Trophoblast cell (in vitro differentiated cells and primary cell): ENCODE results near the gene KCNE4.
A peak's percentile ranks its signal among the peaks of the same experiment; 100 is the strongest.

Experiments
- DNase-seq, 2 donors: peaks; one replicate each; pipeline ENCODE4 v3.0.0-alpha.2; 2016
- H2AFZ ChIP-seq: 2 replicates; pipeline ENCODE4 v1.6.1; 2013; ENCODE audit warnings: low read length, moderate library complexity, mild to moderate bottlenecking; ENCODE audit not compliant: insufficient read depth, poor library complexity
- H2AK5ac ChIP-seq: 2 replicates; pipeline ENCODE4 v1.6.1; 2013; ENCODE audit warnings: mild to moderate bottlenecking, low read length
- H2BK120ac ChIP-seq: 2 replicates; pipeline ENCODE4 v1.6.1; 2013; ENCODE audit warnings: low read length, mild to moderate bottlenecking, moderate library complexity; ENCODE audit not compliant: insufficient read depth, poor library complexity
- H2BK12ac ChIP-seq: 2 replicates; pipeline ENCODE4 v1.6.1; 2013; ENCODE audit warnings: mild to moderate bottlenecking, low read length, moderate library complexity
- H2BK5ac ChIP-seq: 2 replicates; pipeline ENCODE4 v1.6.1; 2013; ENCODE audit warnings: low read length, low read depth, moderate library complexity, mild to moderate bottlenecking; ENCODE audit not compliant: poor library complexity
- H3K14ac ChIP-seq: 2 replicates; pipeline ENCODE4 v1.6.1; 2013; ENCODE audit warnings: mild to moderate bottlenecking, low read length
- H3K18ac ChIP-seq: 2 replicates; pipeline ENCODE4 v1.6.1; 2013; ENCODE audit warnings: mild to moderate bottlenecking, low read length
- H3K23ac ChIP-seq: 2 replicates; pipeline ENCODE4 v1.6.1; 2013; ENCODE audit warnings: low read length
- H3K27ac ChIP-seq: 2 replicates; pipeline ENCODE4 v1.5.1; 2013; ENCODE audit warnings: low read depth, mild to moderate bottlenecking, inconsistent platforms, low read length, moderate library complexity
- H3K27me3 ChIP-seq: 2 replicates; pipeline ENCODE4 v1.6.1; 2013; ENCODE audit warnings: inconsistent platforms, mild to moderate bottlenecking, low read length, moderate library complexity; ENCODE audit not compliant: insufficient read depth
- H3K36me3 ChIP-seq, 2 experiments: 1 replicate in 1 of 2; 2 replicates in 1 of 2; pipeline ENCODE4 v1.6.1; 2013; ENCODE audit warnings: low read length in 2 of 2, mild to moderate bottlenecking in 2 of 2, moderate library complexity in 1 of 2; ENCODE audit not compliant: insufficient read depth in 2 of 2, control insufficient read depth in 1 of 2
- H3K4ac ChIP-seq: 2 replicates; pipeline ENCODE4 v1.6.1; 2013; ENCODE audit warnings: low read depth, mild to moderate bottlenecking, low read length, moderate library complexity
- H3K4me1 ChIP-seq, 2 experiments: 1 replicate in 1 of 2; 2 replicates in 1 of 2; pipeline ENCODE4 v1.6.1; 2013; ENCODE audit warnings: low read length in 2 of 2, mild to moderate bottlenecking in 2 of 2, moderate library complexity in 1 of 2; ENCODE audit not compliant: insufficient read depth in 2 of 2, control insufficient read depth in 1 of 2
- H3K4me2 ChIP-seq: 2 replicates; pipeline ENCODE4 v1.6.1; 2013; ENCODE audit warnings: inconsistent platforms, mild to moderate bottlenecking, low read length, moderate library complexity
- H3K4me3 ChIP-seq: 2 replicates; pipeline ENCODE4 v1.5.1; 2013; ENCODE audit warnings: mild to moderate bottlenecking, low read depth, low read length, inconsistent platforms
- H3K79me1 ChIP-seq: one replicate; pipeline ENCODE4 v1.6.1; 2013; ENCODE audit warnings: low read length
- H3K79me2 ChIP-seq: 2 replicates; pipeline ENCODE4 v1.6.1; 2013; ENCODE audit warnings: low read length, mild to moderate bottlenecking; ENCODE audit not compliant: control insufficient read depth, insufficient read depth, poor library complexity
- H3K9ac ChIP-seq: 2 replicates; pipeline ENCODE4 v1.6.1; 2013; ENCODE audit warnings: mild to moderate bottlenecking, low read length
- H3K9me3 ChIP-seq: 2 replicates; pipeline ENCODE4 v1.6.1; 2013; ENCODE audit warnings: low read depth, mild to moderate bottlenecking, control low read depth, inconsistent platforms, low read length; ENCODE audit not compliant: insufficient read depth
- H4K12ac ChIP-seq: 2 replicates; pipeline ENCODE4 v1.6.1; 2013; ENCODE audit warnings: low read depth, mild to moderate bottlenecking, low read length, moderate library complexity
- H4K8ac ChIP-seq: 2 replicates; pipeline ENCODE4 v1.6.1; 2013; ENCODE audit warnings: low read depth, mild to moderate bottlenecking, low read length, moderate library complexity
- H4K91ac ChIP-seq: one replicate; pipeline ENCODE4 v1.6.1; 2013; ENCODE audit warnings: low read depth, mild to moderate bottlenecking, low read length, moderate library complexity
- WGBS: extraction: QIAGEN DNeasy Blood & Tissue Kit; methylation state at CpG from one replicate; pipeline ENCODE4 v1.1.7; 2013; ENCODE audit warnings: missing lambda C conversion rate; ENCODE audit not compliant: insufficient read length, insufficient coverage; ENCODE audit errors: extremely low coverage; 5-methylcytosine and 5-hydroxymethylcytosine counted together

Gene KCNE4

GRCh38 chr2:223048519-223048918 is 3.5 kb upstream of the KCNE4 start:
- Histone ChIP-seq H3K36me3 (no peaks in the 10 kb centered on the region), H3K4me2 (no peak overlapping the region), H4K12ac (no peak overlapping the region), H3K4me3 (no peak overlapping the region), H3K79me2 (peaks cover 2% of the 10 kb centered on the region), H2BK5ac (no peak overlapping the region), H2AK5ac (no peak overlapping the region), H4K91ac (no peak overlapping the region), H3K18ac (no peak overlapping the region), H2BK12ac (no peak overlapping the region), H3K23ac (no peak overlapping the region), H3K9ac (no peak overlapping the region), H2BK120ac (no peak overlapping the region), H3K79me1 (peaks cover 24% of the 10 kb centered on the region), H3K4ac (no peak overlapping the region), H3K9me3 (no peaks in the 10 kb centered on the region), H3K14ac (no peak overlapping the region), H4K8ac (no peak overlapping the region), H3K27ac (peak overlapping the region; percentile 12), H3K27me3 (no peaks in the 10 kb centered on the region), H2AFZ (no peak overlapping the region), H3K4me1 (peaks cover 8 to 16% of the 10 kb centered on the region in 2 experiments)
- no peak for DNase-seq
- no CpG with 5 or more reads among the region's 1 CpG for WGBS

GRCh38 chr2:223049356-223049755 is 2.6 kb upstream of the KCNE4 start:
- WGBS: no CpG with 5 or more reads among the region's 4 CpGs
- no peak overlapping the region for H4K12ac ChIP-seq
- H4K8ac ChIP-seq: no peak overlapping the region
- H3K18ac ChIP-seq: no peak overlapping the region
- H3K23ac ChIP-seq: no peak overlapping the region
- H4K91ac ChIP-seq: no peak overlapping the region
- peak; percentile 19 to 56 for DNase-seq
- H2AFZ ChIP-seq: no peak overlapping the region
- H3K4ac ChIP-seq: no peak overlapping the region
- H2BK12ac ChIP-seq: peak overlapping the region; percentile 53
- H3K9me3 ChIP-seq: no peaks in the 10 kb centered on the region
- peaks cover 2% of the 10 kb centered on the region for H3K79me2 ChIP-seq
- H3K9ac ChIP-seq: no peak overlapping the region
- no peaks in the 10 kb centered on the region for H3K36me3 ChIP-seq
- H3K27me3 ChIP-seq: no peaks in the 10 kb centered on the region
- H3K27ac ChIP-seq: no peak overlapping the region
- H2BK5ac ChIP-seq: no peak overlapping the region
- H3K4me3 ChIP-seq: no peak overlapping the region
- H2AK5ac ChIP-seq: no peak overlapping the region
- peaks cover 12 to 20% of the 10 kb centered on the region in 2 experiments for H3K4me1 ChIP-seq
- H3K79me1 ChIP-seq: peaks cover 26% of the 10 kb centered on the region
- no peak overlapping the region for H3K14ac ChIP-seq
- H3K4me2 ChIP-seq: no peak overlapping the region
- no peak overlapping the region for H2BK120ac ChIP-seq

- DNase-seq: no peak
- H2BK5ac ChIP-seq: peak overlapping the region; percentile 36
- peak overlapping the region; percentile 80 for H4K91ac ChIP-seq
- H3K79me1 ChIP-seq: peaks cover 22% of the 10 kb centered on the region
- no peak overlapping the region for H3K4ac ChIP-seq
- H2BK12ac ChIP-seq: peak overlapping the region; percentile 61
- no CpG with 5 or more reads among the region's 3 CpGs for WGBS
- no peak overlapping the region for H3K9ac ChIP-seq
- H3K27me3 ChIP-seq: no peaks in the 10 kb centered on the region
- H2AFZ ChIP-seq: no peak overlapping the region
- peak overlapping the region; percentile 11 for H3K14ac ChIP-seq
- H4K8ac ChIP-seq: no peak overlapping the region
- H3K36me3 ChIP-seq: no peaks in the 10 kb centered on the region
- no peak overlapping the region for H3K27ac ChIP-seq
- peaks cover 2% of the 10 kb centered on the region for H3K79me2 ChIP-seq
- H3K18ac ChIP-seq: peak overlapping the region; percentile 53
- no peak overlapping the region for H3K4me2 ChIP-seq
- no peak overlapping the region for H3K4me3 ChIP-seq
- peak overlapping the region; percentile 44 for H2AK5ac ChIP-seq
- peak overlapping the region; percentile 74 for H2BK120ac ChIP-seq
- no peak overlapping the region for H3K23ac ChIP-seq
- no peaks in the 10 kb centered on the region for H3K9me3 ChIP-seq
- peaks cover 12 to 17% of the 10 kb centered on the region in 2 experiments for H3K4me1 ChIP-seq
- H4K12ac ChIP-seq: no peak overlapping the region
Observed at GRCh38 chr2:223050188-223050587, 1.8 kb upstream of the KCNE4 start.

- no peaks in the 10 kb centered on the region for H3K36me3 ChIP-seq
- H3K27me3 ChIP-seq: no peaks in the 10 kb centered on the region
- no peak overlapping the region for H4K12ac ChIP-seq
- H3K4me2 ChIP-seq: no peak overlapping the region
- H2BK5ac ChIP-seq: no peak overlapping the region
- H3K4me3 ChIP-seq: no peak overlapping the region
- no peak overlapping the region for H2AK5ac ChIP-seq
- no peak overlapping the region for H3K9ac ChIP-seq
- no peak overlapping the region for H3K27ac ChIP-seq
- H3K79me2 ChIP-seq: peaks cover 2% of the 10 kb centered on the region
- no peaks in the 10 kb centered on the region for H3K9me3 ChIP-seq
- DNase-seq: no peak
- no CpG with 5 or more reads among the region's 8 CpGs for WGBS
- no peak overlapping the region for H4K8ac ChIP-seq
- peak overlapping the region; percentile 23 for H2BK120ac ChIP-seq
- no peak overlapping the region for H3K4ac ChIP-seq
- H2AFZ ChIP-seq: no peak overlapping the region
- peak overlapping the region; percentile 69 for H2BK12ac ChIP-seq
- no peak overlapping the region for H3K18ac ChIP-seq
- H3K4me1 ChIP-seq: peaks cover 12 to 13% of the 10 kb centered on the region in 2 experiments
- peak overlapping the region; percentile 48 for H4K91ac ChIP-seq
- H3K23ac ChIP-seq: no peak overlapping the region
- peaks cover 20% of the 10 kb centered on the region for H3K79me1 ChIP-seq
- no peak overlapping the region for H3K14ac ChIP-seq
Observed at GRCh38 chr2:223050900-223051504, 988 bp upstream of the KCNE4 start.
